ENCODE results near the gene CEP112. TPM values are rescaled to one million over a fixed set of nuclear protein-coding genes. Genes with fewer than 3 reads are reported as not detected.

Gene CEP112
- total RNA-seq, 1 donor from 2014 or later, result 5.1 TPM

DNA sequence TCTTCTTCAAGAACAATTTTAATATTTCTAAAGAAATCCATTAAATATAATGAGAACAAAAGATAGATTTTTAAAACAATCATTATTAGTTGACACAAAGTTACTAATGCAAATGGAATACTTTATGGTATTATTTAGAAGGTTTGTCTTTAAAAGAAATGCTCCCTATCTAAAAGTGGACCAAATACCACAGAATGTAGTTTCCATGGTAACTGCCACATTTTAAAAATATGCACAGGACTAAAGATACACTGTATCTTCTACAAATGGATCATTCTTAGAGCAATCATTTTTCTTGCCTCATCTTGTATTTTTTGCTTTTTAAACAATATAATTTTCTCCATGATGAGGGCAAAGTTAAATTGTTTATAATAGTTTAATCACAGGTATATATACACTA, 296.0 kb downstream of the CEP112 start:
- intact Hi-C loops (cut with micrococcal nuclease), result no loop called here

DNA sequence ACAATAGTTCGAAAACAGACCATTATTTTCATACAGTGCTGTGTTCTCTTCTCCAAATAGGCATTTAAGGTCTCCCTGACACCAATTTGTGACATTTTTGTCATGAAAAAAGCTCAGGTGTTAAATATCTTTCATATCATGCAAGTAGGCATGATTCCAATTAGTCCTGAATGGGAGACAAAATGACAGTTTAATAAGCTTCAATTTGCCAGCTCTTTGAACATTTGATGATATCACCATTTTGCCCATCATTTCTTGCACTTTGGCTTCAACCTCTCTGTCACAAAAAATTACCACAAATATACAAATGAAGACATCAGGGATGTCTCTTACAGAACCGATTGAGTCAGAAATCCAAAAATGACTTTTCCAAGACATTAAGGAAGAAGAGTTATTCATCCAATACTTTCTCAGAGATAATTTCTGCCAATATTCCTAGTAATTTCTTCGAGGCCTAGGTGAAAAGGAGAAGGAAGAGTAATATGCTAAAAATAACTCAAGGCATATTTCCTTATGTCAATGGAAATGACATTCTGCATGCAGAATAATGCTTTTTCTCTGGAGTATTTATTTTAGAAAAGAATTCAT, 298.1 kb downstream of the CEP112 start:
- intact Hi-C loops (cut with micrococcal nuclease), result no loop called here

GRCh38 chr17:65892912-65893377, 299.0 kb downstream of the CEP112 start:
- intact Hi-C loops (cut with micrococcal nuclease), result no loop called here

GRCh38 chr17:65891231-65891735, 300.6 kb downstream of the CEP112 start:
- intact Hi-C loops (cut with micrococcal nuclease), result no loop called here

DNA sequence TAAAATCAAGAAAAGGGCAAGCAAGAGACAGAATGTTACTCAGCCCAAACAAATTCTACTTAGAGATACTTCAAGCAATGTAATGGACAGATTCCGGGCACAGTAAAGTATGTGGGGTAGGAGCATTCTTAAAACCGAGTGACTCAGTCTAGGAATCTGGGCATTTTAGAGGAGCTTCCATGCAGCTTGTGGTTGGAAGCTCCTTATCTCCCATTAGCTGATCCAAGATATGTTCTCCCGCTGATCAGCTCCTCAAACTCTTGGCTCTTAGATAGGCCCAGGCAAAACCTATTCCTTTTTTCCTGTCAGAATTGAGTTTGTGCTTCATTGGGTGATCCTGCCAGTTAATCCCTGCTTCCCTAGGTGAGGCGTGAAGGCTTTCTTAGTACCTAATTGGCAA, 303.3 kb downstream of the CEP112 start:
- intact Hi-C loops (cut with micrococcal nuclease), result no loop called here

DNA sequence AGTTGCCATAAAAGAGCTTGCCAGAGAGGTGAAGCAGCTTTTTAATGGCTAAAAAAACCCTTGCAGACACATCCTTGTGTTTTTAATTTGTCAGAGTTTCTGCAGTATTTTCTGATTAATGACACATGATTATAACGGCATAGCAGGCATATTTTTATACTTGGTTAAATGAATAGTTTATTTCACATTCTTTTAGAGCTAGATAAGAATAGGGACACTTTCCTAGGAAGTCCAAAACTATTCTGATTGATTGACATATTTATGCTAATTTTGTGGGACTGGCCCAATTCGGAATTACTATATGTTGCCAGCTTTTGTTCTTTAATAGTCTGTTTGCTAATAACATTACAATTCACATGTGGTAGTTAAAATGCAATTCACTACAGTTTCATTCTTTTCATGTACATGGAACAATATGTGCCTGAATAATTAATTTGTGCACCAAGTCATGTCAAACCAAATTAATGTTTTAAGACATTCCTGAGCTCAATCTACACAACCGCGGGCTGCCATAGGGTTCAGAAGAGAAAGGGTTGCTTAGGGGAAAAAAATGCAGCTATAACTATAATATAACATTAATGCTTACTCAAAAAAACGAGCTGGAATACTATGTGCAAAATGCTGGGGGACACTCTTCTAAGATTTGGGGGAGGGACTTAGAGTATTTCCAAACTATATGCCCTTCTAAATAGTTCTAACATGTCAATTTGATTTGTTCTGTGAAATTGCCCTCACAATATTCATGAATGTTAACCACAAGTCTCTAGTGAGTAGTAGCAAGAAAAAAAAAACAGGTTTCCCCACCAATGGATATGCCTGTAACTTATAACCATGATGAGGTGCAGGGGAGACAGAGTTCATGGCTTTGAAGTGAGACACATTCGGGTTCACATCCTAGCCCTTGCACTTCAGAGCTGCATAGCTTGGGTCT, 305.4 kb downstream of the CEP112 start:
- intact Hi-C loops (cut with micrococcal nuclease), result no loop called here

- intact Hi-C loops (cut with micrococcal nuclease), result no loop called here
These were observed 306.2 kb downstream of the CEP112 start for GRCh38 chr17:65885541-65886312.

- intact Hi-C loops (cut with micrococcal nuclease), result no loop called here
These were observed 314.9 kb downstream of the CEP112 start for GRCh38 chr17:65876985-65877384.

- intact Hi-C loops (cut with micrococcal nuclease), result no loop called here
These were observed 323.1 kb downstream of the CEP112 start for GRCh38 chr17:65868881-65869280.

- intact Hi-C loops (cut with micrococcal nuclease), result no loop called here
These were observed 324.9 kb downstream of the CEP112 start for GRCh38 chr17:65867014-65867413.

DNA sequence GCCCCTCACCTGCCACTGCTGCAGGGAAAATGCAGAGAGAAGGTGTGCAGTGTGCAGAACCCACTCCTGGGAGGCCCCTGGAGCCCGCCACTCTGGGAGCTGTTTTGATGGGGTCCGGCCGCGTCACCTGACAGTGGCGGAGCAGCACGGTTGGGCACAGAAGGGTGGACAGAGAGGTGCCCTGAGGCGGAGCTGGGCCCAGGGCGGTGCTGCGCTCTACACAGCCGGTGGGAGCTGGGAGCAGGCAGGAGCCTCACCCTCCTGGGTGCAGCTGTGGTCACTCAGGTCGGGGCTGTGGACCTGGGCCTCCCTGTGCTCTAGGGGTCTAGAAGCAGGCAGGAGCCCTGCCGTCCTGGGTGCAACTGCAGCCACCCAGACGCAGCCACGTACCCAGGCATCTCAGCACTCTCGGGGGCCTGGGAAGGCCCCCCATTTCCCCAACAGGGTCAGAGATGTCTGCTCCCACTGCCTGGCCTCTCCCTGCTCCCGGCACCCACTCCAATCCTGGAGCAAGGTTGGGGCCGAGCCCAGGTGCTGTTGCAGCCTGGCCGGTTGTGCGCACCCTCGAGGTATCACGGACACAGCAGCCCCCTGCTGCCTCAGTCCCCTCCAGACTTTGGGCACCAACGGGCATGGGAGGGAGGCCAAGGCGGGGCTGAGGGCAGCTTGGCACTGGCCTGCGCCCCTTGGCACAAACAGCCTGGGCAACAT, 326.1 kb downstream of the CEP112 start:
- intact Hi-C loops (cut with micrococcal nuclease), result no loop called here

- intact Hi-C loops (cut with micrococcal nuclease), result no loop called here
These were observed 327.5 kb downstream of the CEP112 start for GRCh38 chr17:65864394-65864793.

GRCh38 chr17:65857718-65858117, 334.2 kb downstream of the CEP112 start:
- intact Hi-C loops (cut with micrococcal nuclease), result no loop called here

- intact Hi-C loops (cut with micrococcal nuclease), result no loop called here
These were observed 335.1 kb downstream of the CEP112 start for GRCh38 chr17:65856865-65857264.

DNA sequence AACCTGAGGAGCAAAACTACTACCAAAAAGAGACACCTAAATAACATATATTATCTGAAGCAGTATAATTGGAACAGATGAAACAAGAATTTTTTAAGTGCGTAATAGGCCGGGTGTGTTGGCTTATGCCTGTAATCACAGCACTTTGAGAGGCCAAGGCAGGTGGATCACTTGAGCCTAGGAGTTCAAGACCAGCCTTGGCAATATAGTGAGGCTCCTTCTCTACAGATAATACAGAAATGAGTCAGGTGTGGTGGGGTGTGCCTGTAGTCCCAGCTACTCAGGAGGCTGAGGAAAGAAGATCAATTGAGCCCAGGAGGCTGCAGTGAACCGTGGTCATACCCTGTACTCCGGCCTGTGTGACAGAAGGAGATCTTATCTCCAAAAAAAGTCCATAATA, 336.3 kb downstream of the CEP112 start:
- intact Hi-C loops (cut with micrococcal nuclease), result no loop called here

- intact Hi-C loops (cut with micrococcal nuclease), result no loop called here
These were observed 336.7 kb downstream of the CEP112 start for GRCh38 chr17:65855245-65855644.

GRCh38 chr17:65853816-65854215, 338.1 kb downstream of the CEP112 start:
- intact Hi-C loops (cut with micrococcal nuclease), result no loop called here

GRCh38 chr17:65852911-65853310, 339.0 kb downstream of the CEP112 start:
- intact Hi-C loops (cut with micrococcal nuclease), result no loop called here

GRCh38 chr17:65851965-65852736, 339.8 kb downstream of the CEP112 start:
- intact Hi-C loops (cut with micrococcal nuclease), result no loop called here

GRCh38 chr17:65850486-65850885, 341.4 kb downstream of the CEP112 start:
- intact Hi-C loops (cut with micrococcal nuclease), result no loop called here
